Brain pericyte (primary cell): ENCODE results near the gene GLI1.
A peak's percentile ranks its signal among the peaks of the same experiment; 100 is the strongest.
"Not testable (repeated sequence)": the region's sequence is repeated elsewhere in the genome, so short reads cannot be mapped to it uniquely, and the experiment has no call there.

Experiments used
- DNase-seq: peaks from one replicate; pipeline ENCODE4 v3.0.0-alpha.2; 2012; ENCODE audit warnings: low read depth, low spot score

Gene GLI1

DNA sequence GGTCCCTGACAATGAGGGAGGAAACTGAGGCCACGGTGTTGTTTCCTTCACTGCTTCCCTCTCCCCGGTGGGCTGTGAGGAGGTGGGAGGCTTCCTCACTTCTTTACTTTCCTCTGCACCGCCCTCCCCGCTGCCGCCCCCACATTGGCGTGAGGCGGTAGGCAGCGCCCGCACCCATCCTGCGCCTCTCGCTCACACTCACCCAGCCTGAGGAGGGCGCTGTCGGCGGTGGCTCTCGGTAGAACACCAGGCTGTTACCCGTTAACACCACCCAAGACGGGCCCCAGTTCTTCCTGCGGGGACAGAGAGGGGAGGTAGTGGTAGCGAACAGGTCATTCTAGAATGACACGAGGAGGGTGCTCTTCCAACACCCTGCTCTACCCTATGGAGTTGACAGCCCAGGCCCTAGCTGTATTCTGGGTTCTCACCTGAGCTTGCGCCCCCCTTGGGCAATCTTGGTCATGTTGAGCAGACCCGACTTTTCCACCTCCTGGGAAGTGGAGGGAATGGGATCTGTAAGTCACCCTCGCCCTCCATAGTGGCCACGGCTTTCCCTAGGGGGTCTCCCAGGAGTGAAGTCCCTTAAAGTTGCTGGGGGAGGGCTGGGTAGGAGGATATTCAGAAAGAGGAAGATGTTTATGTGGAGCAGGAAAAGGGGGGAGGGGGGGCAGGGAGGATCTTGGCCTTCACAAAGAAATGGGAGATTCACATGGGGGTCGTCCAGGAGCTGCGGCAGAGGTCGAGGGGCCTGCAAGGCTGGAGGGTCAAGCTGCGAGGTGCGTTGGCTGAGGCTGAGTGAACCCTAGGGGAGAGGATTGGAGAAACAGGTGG, 16.8 kb downstream of the GLI1 start:
- no peak for DNase-seq

DNA sequence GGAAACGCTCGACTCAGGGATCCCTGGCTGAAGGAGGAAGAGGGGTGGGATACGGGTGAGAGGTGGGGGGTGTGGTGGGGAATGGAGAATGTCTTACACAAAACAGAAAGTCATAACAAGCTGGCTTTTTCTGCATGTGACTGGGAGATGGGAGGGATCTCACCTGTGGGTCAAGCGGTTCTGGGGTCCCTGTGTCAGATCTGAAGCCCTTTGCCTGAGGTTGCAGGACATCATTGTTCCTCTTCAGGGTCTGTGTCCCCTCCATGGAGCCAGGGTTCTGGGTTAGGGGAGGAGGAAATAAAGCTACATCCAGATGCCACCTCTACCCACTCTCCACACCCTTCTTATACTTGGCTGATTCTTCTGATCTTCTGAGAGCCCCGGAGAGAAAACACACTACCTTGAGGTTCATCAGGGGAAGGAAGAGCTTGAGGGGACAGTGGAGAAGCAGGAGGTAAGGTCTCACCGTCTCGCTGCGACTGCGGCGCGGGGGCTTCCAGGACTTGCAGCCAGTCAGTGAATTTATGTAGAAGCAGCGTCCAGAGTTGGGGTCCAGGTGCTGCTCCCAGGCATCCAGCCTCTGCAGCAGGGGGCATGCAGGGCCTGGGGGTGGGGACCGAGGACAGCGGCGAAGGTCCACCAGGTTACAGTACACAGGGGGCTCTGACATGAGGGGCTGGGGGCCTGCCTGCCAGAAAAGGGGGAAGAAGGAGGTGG, 17.6 kb downstream of the GLI1 start:
- DNase-seq = no peak

DNA sequence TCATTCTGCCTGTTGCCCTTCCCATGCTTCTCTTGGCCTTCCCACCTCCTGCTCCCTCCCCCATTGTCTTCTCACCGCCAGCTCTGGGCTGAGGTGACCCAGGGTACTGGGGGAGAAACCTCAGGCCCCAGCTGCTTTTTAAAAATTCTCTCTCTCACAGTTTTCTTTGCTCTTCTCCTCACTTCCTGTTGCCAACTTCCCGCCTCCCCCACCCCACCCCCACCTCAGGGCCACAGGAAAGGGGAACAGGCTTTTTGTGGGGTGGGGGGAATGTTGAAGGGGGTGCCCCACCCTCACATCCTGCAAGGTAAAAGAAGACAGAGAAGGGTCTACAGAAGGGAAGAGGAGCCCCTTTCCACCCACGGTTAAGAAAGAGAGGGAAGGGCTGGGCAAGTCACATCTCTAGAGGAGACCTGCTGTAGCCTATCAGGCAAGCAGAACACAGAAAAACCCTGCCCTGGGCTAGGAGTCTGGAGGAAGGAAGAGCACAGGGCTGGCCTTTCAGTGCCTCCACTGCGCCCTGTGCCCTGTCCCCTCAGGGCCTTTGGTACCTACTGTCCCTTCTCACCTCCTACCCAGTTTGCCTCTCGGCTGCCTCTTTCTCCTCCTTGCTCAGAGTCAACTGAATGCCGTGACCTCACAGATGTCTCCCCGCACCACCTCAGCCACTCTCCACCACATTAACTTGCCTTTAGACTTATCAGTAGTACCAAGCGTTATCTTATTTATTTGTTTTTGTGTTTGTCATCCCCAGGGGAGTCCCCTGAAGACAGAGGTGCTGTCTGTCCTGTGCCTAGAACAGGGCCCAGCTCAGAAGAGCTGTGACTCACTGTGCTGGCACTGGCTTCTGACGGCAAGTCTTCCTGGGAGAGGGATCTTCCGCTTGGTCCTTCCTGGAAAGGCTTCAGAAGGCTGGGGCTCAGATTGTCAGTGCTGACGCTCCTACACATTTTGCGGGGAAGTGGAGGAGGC, 18.4 kb downstream of the GLI1 start:
- no peak for DNase-seq

DNA sequence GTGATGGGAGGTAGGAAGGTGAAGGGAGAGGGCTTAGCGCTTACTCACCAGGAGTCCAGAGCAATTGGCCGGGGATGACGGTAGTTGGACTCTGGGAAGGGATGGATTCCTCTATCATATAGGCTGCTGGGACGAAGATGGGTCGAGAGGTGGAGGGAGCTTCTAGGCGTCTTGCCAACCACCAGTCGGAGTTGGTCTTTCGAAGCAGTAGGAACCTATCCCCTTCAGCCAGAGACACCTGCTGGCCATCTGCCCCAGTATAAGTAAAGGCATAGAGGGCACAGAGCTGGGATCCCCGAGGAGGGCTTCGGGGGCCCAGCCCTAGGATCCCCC, 19.4 kb downstream of the GLI1 start:
- DNase-seq = no peak

DNA sequence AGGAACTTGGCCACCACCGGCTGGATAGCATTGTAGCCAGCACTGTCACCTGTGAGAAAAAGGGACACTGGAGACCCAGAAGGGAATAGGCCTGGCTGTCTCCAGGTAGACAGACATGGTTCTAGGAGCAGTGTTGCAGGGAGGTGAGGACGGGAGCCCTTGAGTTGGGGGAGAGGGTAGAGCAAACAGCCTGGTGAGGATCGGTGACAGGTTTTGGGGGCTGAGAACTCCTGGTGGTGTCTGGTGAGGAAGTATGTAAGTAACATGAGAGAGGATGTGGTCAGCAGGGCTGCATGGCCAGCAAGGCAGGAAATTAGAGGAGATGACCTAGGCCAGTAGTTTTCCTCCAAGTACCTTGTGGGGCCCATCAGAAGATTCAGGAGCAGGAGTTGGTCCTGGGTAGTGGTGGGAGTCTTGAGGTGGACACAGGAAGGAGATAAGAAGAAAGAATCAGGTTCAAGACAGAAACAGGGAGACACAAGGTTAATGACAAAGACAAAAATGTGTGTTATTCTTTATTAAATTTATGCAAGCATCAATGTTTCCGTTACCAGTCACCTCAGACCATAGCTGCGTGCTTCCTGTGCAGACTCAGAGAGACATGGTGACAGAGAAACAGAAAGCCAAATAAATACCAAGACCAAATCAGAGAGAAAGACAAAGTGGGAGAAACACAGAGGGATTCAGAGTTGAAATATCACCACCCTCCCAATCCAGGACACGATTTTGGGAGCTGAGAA, 20.0 kb downstream of the GLI1 start, which contains the start of gene ARHGAP9:
ARHGAP9 (minus strand) TSS at position 491 of the 740 bp plus-strand sequence; CDS start at position 31, 460 bp downstream.
- DNase-seq = no peak

DNA sequence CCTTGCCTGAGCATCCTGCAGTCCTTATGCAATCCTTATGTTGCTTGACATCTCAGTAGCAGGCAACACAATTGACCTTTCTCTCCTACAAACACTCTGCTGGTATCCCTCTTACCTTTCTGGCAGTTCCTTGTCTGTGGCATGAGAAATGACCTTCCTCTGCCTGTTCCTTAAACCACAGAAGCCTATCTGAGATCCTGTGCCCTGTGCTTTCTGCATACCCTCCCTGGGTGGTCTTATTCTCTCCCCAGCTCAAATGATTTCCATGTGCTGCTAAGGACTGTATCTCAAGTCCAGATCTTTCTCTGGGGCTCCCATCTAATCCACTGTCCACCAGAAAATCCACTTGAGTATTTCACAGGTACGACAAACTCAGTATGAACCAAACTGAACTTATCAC, 22.1 kb downstream of the GLI1 start:
- no peak for DNase-seq

DNA sequence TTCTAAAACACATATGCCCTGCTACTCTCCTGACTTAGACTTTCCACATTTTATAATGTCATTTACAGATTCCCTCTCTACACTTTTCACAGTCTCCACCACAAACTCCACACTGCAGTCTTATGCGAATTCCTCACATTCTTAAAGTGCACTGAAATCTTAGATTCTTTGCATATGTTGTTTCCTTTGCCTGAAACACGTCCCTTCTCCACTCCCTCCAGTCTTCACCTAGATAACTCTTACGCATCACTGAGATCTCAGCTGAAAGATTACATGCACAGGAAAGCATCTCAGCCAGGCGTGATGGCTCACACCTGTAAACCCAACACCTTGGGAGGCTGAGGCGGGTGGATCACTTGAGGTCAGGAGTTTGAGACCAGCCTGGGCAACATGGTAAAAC, 23.9 kb downstream of the GLI1 start:
- DNase-seq = no peak

DNA sequence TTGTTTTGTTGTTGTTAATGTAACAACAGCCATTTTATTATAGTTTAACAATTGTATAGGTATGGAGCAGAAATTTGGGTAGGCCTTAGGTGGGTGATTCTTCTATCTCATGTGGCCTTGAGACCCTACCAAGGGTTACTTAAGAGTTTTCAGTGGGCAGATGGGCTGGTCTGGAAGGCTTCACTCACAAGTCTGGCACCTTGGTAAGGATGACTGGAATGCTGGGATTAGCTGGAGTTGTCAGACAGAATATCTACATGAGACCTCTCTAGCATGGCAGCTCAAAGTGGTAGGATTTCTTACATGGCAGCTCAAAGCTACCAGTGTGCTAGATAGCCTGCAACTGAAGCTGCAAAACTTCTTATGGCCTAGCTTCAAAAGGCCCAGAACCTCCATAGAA, 26.1 kb downstream of the GLI1 start:
- DNase-seq = no peak

DNA sequence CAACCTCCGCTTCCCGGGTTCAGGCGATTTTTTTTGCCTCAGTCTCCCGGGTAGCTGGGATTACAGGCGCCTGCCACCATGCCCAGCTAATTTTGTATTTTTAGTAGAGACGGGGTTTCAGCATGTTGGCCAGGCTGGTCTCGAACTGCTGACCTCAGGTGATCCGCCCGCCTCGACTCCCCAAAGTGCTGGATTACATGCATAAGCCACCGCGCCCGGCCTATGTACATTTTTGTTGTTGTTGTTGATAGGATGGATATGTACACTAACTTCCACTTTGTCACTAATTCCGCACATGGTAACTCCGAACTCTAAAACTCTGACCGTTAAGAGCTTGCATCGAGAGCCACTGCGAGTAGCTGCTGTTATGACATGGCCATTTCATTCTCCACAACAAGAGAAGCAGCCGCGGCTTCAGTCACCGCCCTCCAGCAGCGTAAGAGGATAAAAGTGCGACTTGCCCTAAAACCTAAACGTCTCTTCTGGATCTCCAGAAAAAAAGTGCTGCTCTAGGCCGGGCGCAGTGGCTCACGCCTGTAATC, 27.5 kb downstream of the GLI1 start:
- no peak for DNase-seq

DNA sequence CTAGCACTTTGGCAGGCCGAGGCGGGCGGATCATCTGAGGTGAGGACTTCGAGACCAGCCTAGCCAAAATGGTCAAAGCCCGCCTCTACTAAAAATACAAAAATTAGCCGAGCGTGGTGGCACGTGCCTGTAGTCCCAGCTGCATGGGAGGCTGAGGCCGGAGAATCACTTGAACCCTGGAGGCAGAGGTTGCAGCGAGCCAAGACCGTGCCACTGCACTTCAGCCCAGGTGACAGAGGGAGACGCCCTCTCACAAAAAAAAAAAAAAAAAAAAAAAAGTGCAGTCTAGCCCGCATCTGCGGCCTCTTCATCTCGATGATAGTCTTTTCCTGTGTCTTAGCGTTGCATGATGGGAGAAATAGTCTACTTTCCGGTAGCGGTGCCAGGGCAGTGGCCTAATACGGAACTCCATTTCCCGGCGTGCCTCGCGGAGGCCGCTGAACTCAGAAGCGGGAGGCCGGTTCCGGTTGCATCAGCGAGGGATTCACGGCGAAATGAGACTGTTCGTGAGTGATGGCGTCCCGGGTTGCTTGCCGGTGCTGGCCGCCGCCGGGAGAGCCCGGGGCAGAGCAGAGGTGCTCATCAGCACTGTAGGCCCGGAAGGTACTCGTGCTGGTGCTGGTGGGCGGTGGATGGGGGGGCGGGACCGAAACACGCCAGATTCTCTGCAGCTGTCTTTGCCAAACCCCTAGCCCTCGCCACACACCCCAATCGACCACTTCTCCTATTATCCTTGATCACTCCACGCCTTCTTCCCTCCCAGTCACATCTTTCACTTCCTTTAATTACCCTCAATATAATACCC, 28.2 kb downstream of the GLI1 start, which contains the start of gene MARS1:
MARS1 (plus strand) TSS at position 472 of the 805 bp plus-strand sequence; CDS start at position 495, 23 bp downstream.
- peak; percentile 81 for DNase-seq

DNA sequence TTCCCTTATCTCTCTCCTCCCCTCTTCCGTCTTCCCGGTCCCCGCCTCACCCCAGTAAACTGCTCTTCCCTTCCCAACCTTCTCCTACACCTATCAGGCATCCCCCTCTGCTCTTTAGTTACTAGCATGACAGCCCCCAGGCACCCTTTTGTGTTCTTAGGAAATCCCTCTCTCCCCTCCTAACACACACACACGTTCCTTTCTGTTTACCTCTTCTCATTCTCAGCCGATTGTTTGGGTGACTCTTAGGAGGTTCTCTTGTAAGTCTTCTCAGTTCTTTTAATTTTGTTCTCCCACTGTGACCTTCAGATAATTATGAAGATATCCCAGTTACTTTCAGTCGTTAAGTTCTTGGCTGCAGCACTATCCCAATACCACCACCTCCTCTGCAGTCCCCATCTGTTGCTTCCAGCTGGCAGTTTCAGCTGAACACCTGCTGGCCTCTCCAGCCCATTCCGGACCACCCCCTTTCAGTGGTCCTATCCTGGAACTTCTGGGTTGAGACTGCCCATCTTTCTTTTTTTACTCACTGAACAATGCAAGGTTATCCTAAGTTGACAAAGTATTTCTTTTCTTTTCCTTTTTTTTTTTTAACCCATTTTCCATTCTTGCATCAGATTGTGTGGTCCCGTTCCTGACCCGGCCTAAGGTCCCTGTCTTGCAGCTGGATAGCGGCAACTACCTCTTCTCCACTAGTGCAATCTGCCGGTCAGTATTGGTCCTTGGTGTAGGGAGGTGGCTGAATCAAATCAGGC, 29.0 kb downstream of the GLI1 start:
- no peak for DNase-seq

DNA sequence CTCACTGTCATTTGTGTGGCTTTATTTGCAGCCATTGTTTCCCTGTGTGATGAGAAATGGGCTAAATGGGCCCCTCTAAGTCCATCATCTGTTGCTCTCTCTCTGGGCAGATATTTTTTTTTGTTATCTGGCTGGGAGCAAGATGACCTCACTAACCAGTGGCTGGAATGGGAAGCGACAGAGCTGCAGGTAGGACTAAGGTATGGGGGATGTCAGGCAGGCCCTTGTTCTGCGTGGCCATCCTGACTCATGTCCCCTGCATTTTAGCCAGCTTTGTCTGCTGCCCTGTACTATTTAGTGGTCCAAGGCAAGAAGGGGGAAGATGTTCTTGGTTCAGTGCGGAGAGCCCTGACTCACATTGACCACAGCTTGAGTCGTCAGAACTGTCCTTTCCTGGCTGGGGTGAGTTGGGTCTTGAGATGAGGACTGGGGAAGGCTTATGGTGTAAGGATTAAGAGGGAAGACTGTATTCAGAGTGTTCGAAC, 29.6 kb downstream of the GLI1 start:
- no peak for DNase-seq

DNA sequence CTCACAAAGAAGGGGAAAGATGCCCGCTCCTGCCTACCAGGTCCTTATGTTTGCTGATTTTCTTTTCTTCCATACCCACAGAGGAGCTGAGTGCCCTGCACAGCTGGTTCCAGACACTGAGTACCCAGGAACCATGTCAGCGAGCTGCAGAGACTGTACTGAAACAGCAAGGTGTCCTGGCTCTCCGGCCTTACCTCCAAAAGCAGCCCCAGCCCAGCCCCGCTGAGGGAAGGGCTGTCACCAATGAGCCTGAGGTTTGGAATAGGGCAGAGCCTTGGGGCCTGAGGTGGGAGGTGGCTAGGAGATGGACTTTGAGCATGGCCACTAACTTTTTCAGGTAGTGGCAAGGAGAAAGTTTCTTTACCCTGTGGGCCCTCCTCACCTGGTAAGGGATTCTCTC, 30.5 kb downstream of the GLI1 start:
- DNase-seq = no peak

DNA sequence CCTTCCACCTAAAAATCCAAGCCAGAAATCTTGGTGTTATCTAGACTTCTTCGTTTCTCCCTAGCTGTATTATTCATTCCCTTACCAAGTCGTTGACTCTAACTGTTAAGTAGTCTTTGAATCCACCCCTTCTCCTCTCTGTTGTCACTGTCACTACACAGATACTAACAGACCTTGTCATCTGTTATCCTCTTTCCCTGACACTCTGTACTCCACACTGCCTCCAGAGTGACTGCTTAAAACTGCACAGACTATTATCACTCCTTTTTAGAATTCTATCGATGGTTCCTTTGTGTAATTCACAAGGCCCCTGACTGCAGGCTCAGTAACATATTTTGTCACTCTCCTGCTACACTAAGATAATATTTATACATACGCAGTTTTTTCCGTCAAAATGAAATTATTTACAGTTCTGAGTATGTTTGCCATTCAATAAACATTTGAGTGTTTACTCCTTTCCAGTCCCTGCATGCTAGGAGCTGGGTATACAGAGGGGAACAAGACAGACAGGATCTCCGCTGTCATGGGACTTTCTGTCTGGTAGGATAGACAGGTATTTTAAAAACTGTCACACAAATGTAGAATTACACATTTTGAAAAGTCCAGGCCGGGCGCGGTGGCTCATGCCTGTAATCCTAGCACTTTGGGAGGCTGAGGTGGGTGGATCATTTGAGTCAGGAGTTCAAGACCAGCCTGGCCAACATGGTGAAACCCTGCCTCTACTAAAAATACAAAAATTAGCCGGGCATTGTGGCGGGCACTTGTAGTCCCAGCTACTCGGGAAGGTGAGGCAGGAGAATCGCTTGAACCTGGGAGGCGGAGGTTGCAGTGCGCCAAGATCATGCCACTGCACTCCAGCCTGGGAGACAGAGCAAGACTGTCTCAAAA, 32.1 kb downstream of the GLI1 start:
- DNase-seq = no peak

DNA sequence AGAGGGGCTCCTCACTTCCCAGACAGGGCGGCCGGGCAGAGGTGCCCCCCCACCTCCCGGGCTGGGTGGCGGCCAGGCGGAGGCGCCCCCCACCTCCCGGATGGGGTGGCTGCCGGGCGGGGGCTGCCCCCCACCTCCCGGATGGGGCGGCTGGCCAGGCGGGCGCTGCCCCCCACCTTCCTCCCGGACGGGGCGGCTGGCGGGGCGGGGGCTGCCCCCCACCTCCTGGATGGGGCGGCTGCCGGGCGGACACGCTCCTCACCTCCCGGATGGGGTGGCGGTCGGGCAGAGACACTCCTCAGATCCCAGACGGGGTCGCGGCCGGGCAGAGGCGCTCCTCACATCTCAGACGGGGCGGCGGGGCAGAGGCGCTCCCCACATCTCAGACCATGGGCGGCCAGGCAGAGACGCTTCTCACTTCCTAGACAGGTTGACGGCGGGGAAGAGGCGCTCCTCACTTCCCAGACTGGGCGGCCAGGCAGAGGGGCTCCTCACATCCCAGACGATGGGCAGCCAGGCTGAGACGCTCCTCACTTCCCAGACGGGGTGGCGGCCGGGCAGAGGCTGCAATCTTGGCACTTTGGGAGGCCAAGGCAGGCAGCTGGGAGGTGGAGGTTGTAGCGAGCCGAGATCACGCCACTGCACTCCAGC, 35.6 kb downstream of the GLI1 start:
- DNase-seq = not testable (repeated sequence)

DNA sequence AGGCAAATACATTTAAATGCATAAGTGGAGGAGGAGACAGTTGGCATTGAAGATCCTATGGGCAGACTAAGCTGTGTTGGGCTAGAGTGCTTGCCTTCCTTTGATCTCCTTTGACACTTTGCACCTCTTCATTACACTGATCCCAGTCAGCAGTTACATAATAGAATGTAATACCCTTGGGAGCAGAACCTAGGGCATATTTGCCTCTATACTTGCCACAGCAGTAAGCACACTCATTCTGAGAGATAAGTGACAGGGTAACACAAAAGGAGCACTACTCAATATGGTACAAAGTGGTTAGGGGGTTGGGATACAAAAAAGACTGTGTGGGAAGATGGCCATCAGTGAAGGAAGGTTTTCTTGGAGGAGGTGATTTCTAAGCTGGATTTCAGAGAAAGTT, 37.2 kb downstream of the GLI1 start:
- no peak for DNase-seq
